ENCODE measurements around the gene GRAMD4.

DNA sequence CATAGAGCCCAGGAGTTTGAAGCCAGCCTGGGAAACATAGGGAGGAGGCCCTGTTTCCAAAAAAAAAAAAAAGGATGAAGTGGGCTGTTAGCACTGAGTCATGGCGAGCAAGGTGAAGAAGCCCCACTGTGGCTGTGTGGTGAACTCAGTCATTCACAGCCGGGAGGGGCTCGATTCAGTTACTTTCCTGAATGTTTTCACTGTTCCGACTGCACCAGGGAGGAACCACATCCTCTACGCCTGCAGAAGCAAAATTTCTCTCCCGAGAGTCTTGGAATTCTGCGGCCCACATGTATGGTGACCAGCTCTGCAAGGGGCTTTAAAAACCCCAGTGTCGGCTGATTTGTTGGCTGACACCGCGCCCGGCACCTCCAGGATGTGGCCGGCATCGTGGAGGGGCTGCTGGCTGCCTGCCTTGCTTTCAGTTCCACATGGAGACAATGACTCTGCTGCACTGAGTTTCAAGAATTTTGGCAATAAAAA, 27.8 kb upstream of the GRAMD4 start:
- TF ChIP-seq, protein P1, sequence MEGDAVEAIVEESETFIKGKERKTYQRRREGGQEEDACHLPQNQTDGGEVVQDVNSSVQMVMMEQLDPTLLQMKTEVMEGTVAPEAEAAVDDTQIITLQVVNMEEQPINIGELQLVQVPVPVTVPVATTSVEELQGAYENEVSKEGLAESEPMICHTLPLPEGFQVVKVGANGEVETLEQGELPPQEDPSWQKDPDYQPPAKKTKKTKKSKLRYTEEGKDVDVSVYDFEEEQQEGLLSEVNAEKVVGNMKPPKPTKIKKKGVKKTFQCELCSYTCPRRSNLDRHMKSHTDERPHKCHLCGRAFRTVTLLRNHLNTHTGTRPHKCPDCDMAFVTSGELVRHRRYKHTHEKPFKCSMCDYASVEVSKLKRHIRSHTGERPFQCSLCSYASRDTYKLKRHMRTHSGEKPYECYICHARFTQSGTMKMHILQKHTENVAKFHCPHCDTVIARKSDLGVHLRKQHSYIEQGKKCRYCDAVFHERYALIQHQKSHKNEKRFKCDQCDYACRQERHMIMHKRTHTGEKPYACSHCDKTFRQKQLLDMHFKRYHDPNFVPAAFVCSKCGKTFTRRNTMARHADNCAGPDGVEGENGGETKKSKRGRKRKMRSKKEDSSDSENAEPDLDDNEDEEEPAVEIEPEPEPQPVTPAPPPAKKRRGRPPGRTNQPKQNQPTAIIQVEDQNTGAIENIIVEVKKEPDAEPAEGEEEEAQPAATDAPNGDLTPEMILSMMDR (IDR thresholded peaks at IDR 0.05): no peak
- no peak for TF ChIP-seq POLR2A (IDR thresholded peaks at IDR 0.05)
